Ishikawa (cell line): Measurements from ENCODE around the gene PPM1B.

Experiments used
- CEBPB ChIP-seq: IDR thresholded peaks from 2 replicates; pipeline ENCODE4 v1.6.1; 2012
- CREB1 ChIP-seq: IDR thresholded peaks from 2 replicates; pipeline ENCODE4 v1.6.1; 2012; ENCODE audit warnings: low read depth
- EGR1 ChIP-seq: IDR thresholded peaks from 2 replicates; pipeline ENCODE4 v1.6.1; 2012
- EP300 ChIP-seq: IDR thresholded peaks from 2 replicates; pipeline ENCODE4 v1.6.1; 2012; ENCODE audit warnings: borderline replicate concordance
- FOXM1 ChIP-seq: IDR thresholded peaks from 2 replicates; pipeline ENCODE4 v1.6.1; 2012; ENCODE audit warnings: low read depth, borderline replicate concordance
- MAX ChIP-seq: IDR thresholded peaks from 2 replicates; pipeline ENCODE4 v1.6.1; 2012
- NFIC ChIP-seq: IDR thresholded peaks from 2 replicates; pipeline ENCODE4 v1.6.1; 2012
- RAD21 ChIP-seq: IDR thresholded peaks from 2 replicates; pipeline ENCODE4 v1.6.1; 2012; ENCODE audit warnings: low read depth
- REST ChIP-seq: IDR thresholded peaks from 2 replicates; pipeline ENCODE4 v1.6.1; 2012; ENCODE audit warnings: low read depth, mild to moderate bottlenecking
- TAF1 ChIP-seq: IDR thresholded peaks from 2 replicates; pipeline ENCODE4 v1.6.1; 2012; ENCODE audit warnings: low read depth, mild to moderate bottlenecking
- TCF12 ChIP-seq: IDR thresholded peaks from 2 replicates; pipeline ENCODE4 v1.6.1; 2012; ENCODE audit warnings: low read depth
- TEAD4 ChIP-seq: IDR thresholded peaks from 2 replicates; pipeline ENCODE4 v1.6.1; 2012
- USF1 ChIP-seq: IDR thresholded peaks from 2 replicates; pipeline ENCODE4 v1.6.1; 2012
- YY1 ChIP-seq: IDR thresholded peaks from 2 replicates; pipeline ENCODE4 v1.6.1; 2012; ENCODE audit warnings: low read depth
- ZBTB7A ChIP-seq: IDR thresholded peaks from 2 replicates; pipeline ENCODE4 v1.6.1; 2012; ENCODE audit warnings: low read depth

PPM1B gene

GRCh38 chr2:44247924-44248323 lies 79.2 kb downstream of the PPM1B start:
- TF ChIP-seq CREB1: no peak
- TF ChIP-seq RAD21: peak; percentile 45

GRCh38 chr2:44249269-44249668 lies 80.6 kb downstream of the PPM1B start:
- peak; percentile 32; the same call in 1 of the 2 replicates for TF ChIP-seq TEAD4

- TF ChIP-seq YY1: no peak
- no peak for TF ChIP-seq TCF12
- TF ChIP-seq USF1: no peak
- no peak for TF ChIP-seq MAX
- TF ChIP-seq NFIC: no peak
- TF ChIP-seq RAD21: no peak
- TF ChIP-seq FOXM1: no peak
- no peak for TF ChIP-seq CEBPB
- TF ChIP-seq EGR1: no peak
- no peak for TF ChIP-seq EP300
Measured at GRCh38 chr2:44250376-44250775, 81.7 kb downstream of the PPM1B start.

- no peak for TF ChIP-seq EP300
- no peak for TF ChIP-seq TAF1
- TF ChIP-seq CEBPB: no peak
- no peak for TF ChIP-seq EGR1
- no peak for TF ChIP-seq RAD21
- no peak for TF ChIP-seq ZBTB7A
- no peak for TF ChIP-seq MAX
- TF ChIP-seq NFIC: no peak
- TF ChIP-seq FOXM1: no peak
- TF ChIP-seq TEAD4: no peak
- TF ChIP-seq TCF12: no peak
- no peak for TF ChIP-seq CREB1
- TF ChIP-seq YY1: no peak
- no peak for TF ChIP-seq USF1
Measured at GRCh38 chr2:44254023-44254422, 85.3 kb downstream of the PPM1B start.

- TF ChIP-seq RAD21 (peak; percentile 11; the same call in 1 of the 2 replicates), EGR1 (no peak)
Measured at GRCh38 chr2:44267269-44267795, 98.7 kb downstream of the PPM1B start.

GRCh38 chr2:44267796-44268648 lies 99.3 kb downstream of the PPM1B start:
- TF ChIP-seq NFIC (no peak), EP300 (no peak; the same call in 1 of the 2 replicates), RAD21 (no peak), TAF1 (no peak), YY1 (no peak), MAX (no peak), USF1 (no peak), TCF12 (no peak), REST (no peak), ZBTB7A (no peak), FOXM1 (no peak), TEAD4 (peak; percentile 66; the same call in 1 of the 2 replicates), EGR1 (no peak), CREB1 (0 out of 2 replicates have a peak, but pooled peaks have one; percentile 53), CEBPB (no peak)

GRCh38 chr2:44269831-44270230 lies 101.2 kb downstream of the PPM1B start:
- TF ChIP-seq NFIC (no peak), EP300 (no peak), REST (no peak), EGR1 (no peak), FOXM1 (no peak), TAF1 (no peak), RAD21 (no peak), ZBTB7A (no peak), TEAD4 (no peak), TCF12 (no peak), USF1 (no peak), MAX (no peak), CREB1 (no peak), CEBPB (no peak), YY1 (no peak)
